Measurements from ENCODE around the gene SLC24A3. TPM values are rescaled to one million over a fixed set of nuclear protein-coding genes. Genes with fewer than 3 reads are reported as not detected.

Gene SLC24A3
- total RNA-seq, 3 donors from 2014 or later = 4.3 to 34.9 (median 5.7) TPM

- DNase-seq = no peak
- no peaks in the 10 kb centered on the region for H3K9me3 ChIP-seq
- no peak for ATAC-seq
- H3K4me1 ChIP-seq (ENCODE audit: low read depth) = no peaks in the 10 kb centered on the region
- intact Hi-C loops (cut with DNase I, micrococcal nuclease) = no loop called here
- H3K4me3 ChIP-seq = no peak overlapping the region
- no peak for TF ChIP-seq CTCF (IDR thresholded peaks at IDR 0.05)
- no peaks in the 10 kb centered on the region for H3K36me3 ChIP-seq (ENCODE audit: low read depth)
Measured at GRCh38 chr20:19256906-19257595, 44.6 kb downstream of the SLC24A3 start.

- ATAC-seq (no peak), DNase-seq (no peak)
- Histone ChIP-seq H3K36me3 (ENCODE audit: low read depth) (no peaks in the 10 kb centered on the region), H3K4me1 (ENCODE audit: low read depth) (no peaks in the 10 kb centered on the region), H3K9me3 (no peaks in the 10 kb centered on the region), H3K4me3 (no peak overlapping the region)
- no peak for TF ChIP-seq CTCF (IDR thresholded peaks at IDR 0.05)
- intact Hi-C loops (cut with DNase I, micrococcal nuclease) = no loop called here
Measured at GRCh38 chr20:19257865-19258264, 45.4 kb downstream of the SLC24A3 start.

- no peak for DNase-seq
- intact Hi-C loops (cut with DNase I, micrococcal nuclease) = no loop called here
- TF ChIP-seq CTCF (IDR thresholded peaks at IDR 0.05) = no peak
Measured at GRCh38 chr20:19259141-19259591, 46.7 kb downstream of the SLC24A3 start.

GRCh38 chr20:19260412-19261090 is 48.1 kb downstream of the SLC24A3 start:
- Histone ChIP-seq H3K9me3 (no peaks in the 10 kb centered on the region), H3K4me1 (ENCODE audit: low read depth) (no peaks in the 10 kb centered on the region), H3K36me3 (ENCODE audit: low read depth) (no peaks in the 10 kb centered on the region), H3K4me3 (no peak overlapping the region)
- DNase-seq (peak in 1 of 3 donors; percentile 10), ATAC-seq (peak; percentile 40)
- TF ChIP-seq CTCF (IDR thresholded peaks at IDR 0.05) = no peak
- intact Hi-C loops (cut with DNase I, micrococcal nuclease) = no loop called here

More at GRCh38 chr20:19259141-19259591, 46.7 kb downstream of the SLC24A3 start:
- Histone ChIP-seq H3K4me1 (ENCODE audit: low read depth) (no peaks in the 10 kb centered on the region), H3K4me3 (no peak overlapping the region), H3K36me3 (ENCODE audit: low read depth) (no peaks in the 10 kb centered on the region), H3K9me3 (no peaks in the 10 kb centered on the region)
- ATAC-seq = no peak

GRCh38 chr20:19264191-19264590 is 51.7 kb downstream of the SLC24A3 start:
- ATAC-seq = no peak
- DNase-seq = no peak

More at GRCh38 chr20:19264191-19264590, 51.7 kb downstream of the SLC24A3 start:
- no peak overlapping the region for H3K4me3 ChIP-seq
- H3K9me3 ChIP-seq = no peaks in the 10 kb centered on the region
- no peaks in the 10 kb centered on the region for H3K36me3 ChIP-seq (ENCODE audit: low read depth)
- no peaks in the 10 kb centered on the region for H3K4me1 ChIP-seq (ENCODE audit: low read depth)
- no peak for TF ChIP-seq CTCF (IDR thresholded peaks at IDR 0.05)
- intact Hi-C loops (cut with DNase I, micrococcal nuclease) = no loop called here
